ENCODE results near the gene SNX10. TPM values are rescaled to one million over a fixed set of nuclear protein-coding genes. Genes with fewer than 3 reads are reported as not detected.

The SNX10 gene
- total RNA-seq, 3 donors from 2014 or later: 13.4 to 24.6 (median 18.1) TPM

DNA sequence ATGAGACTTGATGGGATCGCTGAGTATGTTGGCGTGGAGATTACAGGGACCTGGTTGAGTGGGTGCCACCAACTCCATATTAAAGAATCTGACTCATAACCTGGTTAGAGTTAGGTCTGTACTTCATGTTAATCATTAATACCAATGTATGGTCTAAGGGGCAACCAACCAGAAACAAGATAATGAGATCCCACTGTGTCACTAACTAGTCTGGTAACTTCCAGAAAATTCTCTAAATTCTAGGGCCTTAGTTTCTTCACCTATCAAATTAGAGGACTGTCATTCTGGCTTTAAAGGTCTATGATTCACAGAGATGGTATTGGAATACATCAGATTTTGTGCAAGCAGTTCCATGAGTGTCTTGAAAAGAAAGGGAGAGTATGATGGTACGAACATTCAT is 102.2 kb downstream of the SNX10 start:
- no peaks in the 10 kb centered on the region for H3K36me3 ChIP-seq
- no peak overlapping the region for H3K27ac ChIP-seq
- H3K27me3 ChIP-seq: peaks cover 0 to 14% of the 10 kb centered on the region in 2 donors
- DNase-seq (ENCODE audit: low spot score in 2 of 2): no peak
- TF ChIP-seq POLR2A (IDR thresholded peaks at IDR 0.05) (no peak), POLR2AphosphoS5 (IDR thresholded peaks at IDR 0.05) (no peak), CTCF (IDR thresholded peaks at IDR 0.05) (no peak)
- no peaks in the 10 kb centered on the region for H3K4me1 ChIP-seq
- H3K9me3 ChIP-seq: no peaks in the 10 kb centered on the region
- intact Hi-C loops (cut with DNase I; ENCODE audit: low total_unique reads): no loop called here
- no peak overlapping the region for H3K4me3 ChIP-seq

DNA sequence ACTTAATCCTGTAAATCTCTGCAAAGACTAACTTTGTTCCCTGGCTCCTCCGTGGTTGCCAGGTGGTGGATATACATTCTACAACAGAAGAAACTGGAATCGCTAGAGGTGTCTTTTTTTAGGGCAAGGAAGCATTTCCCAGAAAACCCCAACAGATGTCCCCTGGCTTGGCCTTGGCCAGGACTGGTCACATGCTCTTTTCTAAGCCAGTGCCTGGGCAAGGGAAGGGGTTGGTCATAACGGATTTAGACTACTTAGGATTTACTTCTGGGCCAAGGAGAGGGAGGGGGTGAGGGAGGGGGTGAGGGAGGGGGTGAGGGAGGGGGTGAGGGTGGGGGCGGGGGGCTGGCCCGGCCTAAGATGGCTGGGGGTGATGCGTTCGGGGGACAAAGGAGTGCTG is 105.7 kb downstream of the SNX10 start:
- intact Hi-C loops (cut with DNase I; ENCODE audit: low total_unique reads): no loop called here
- H3K27me3 ChIP-seq: no peaks in the 10 kb centered on the region
- DNase-seq (ENCODE audit: low spot score in 2 of 2): no peak
- no peak for TF ChIP-seq POLR2A (IDR thresholded peaks at IDR 0.05)
- TF ChIP-seq CTCF (IDR thresholded peaks at IDR 0.05): no peak
- TF ChIP-seq POLR2AphosphoS5 (IDR thresholded peaks at IDR 0.05): no peak
- H3K36me3 ChIP-seq: no peaks in the 10 kb centered on the region
- H3K4me1 ChIP-seq: no peaks in the 10 kb centered on the region
- H3K4me3 ChIP-seq: no peak overlapping the region
- H3K27ac ChIP-seq: peak overlapping the region; percentile 82 to 89
- no peaks in the 10 kb centered on the region for H3K9me3 ChIP-seq

- peak overlapping the region; percentile 82 to 89 for H3K27ac ChIP-seq
Measured at GRCh38 chr7:26397796-26398426, 106.2 kb downstream of the SNX10 start.

GRCh38 chr7:26398427-26398755 is 106.7 kb downstream of the SNX10 start:
- TF ChIP-seq CTCF (IDR thresholded peaks at IDR 0.05) (no peak), POLR2A (IDR thresholded peaks at IDR 0.05) (no peak), POLR2AphosphoS5 (IDR thresholded peaks at IDR 0.05) (no peak)
- no peaks in the 10 kb centered on the region for H3K36me3 ChIP-seq
- peak overlapping the region; percentile 82 to 89 for H3K27ac ChIP-seq
- H3K4me3 ChIP-seq: peak overlapping the region; percentile 71 to 80 (median 72)
- H3K27me3 ChIP-seq: no peaks in the 10 kb centered on the region
- H3K9me3 ChIP-seq: no peaks in the 10 kb centered on the region
- intact Hi-C loops (cut with DNase I; ENCODE audit: low total_unique reads): no loop called here
- H3K4me1 ChIP-seq: no peaks in the 10 kb centered on the region
- peak; percentile 36 to 58 for DNase-seq (ENCODE audit: low spot score in 2 of 2)

More at GRCh38 chr7:26397796-26398426, 106.2 kb downstream of the SNX10 start:
- DNase-seq (ENCODE audit: low spot score in 2 of 2): no peak
- H3K27me3 ChIP-seq: no peaks in the 10 kb centered on the region
- TF ChIP-seq POLR2AphosphoS5 (IDR thresholded peaks at IDR 0.05): peak in 1 of 3 donors; percentile 34
- TF ChIP-seq POLR2A (IDR thresholded peaks at IDR 0.05): no peak
- peak in 1 of 3 donors; percentile 18 for TF ChIP-seq CTCF (IDR thresholded peaks at IDR 0.05)
- H3K9me3 ChIP-seq: no peaks in the 10 kb centered on the region
- H3K4me1 ChIP-seq: no peaks in the 10 kb centered on the region
- intact Hi-C loops (cut with DNase I; ENCODE audit: low total_unique reads): no loop called here
- no peaks in the 10 kb centered on the region for H3K36me3 ChIP-seq
- peak overlapping the region; percentile 71 to 80 (median 72) for H3K4me3 ChIP-seq

DNA sequence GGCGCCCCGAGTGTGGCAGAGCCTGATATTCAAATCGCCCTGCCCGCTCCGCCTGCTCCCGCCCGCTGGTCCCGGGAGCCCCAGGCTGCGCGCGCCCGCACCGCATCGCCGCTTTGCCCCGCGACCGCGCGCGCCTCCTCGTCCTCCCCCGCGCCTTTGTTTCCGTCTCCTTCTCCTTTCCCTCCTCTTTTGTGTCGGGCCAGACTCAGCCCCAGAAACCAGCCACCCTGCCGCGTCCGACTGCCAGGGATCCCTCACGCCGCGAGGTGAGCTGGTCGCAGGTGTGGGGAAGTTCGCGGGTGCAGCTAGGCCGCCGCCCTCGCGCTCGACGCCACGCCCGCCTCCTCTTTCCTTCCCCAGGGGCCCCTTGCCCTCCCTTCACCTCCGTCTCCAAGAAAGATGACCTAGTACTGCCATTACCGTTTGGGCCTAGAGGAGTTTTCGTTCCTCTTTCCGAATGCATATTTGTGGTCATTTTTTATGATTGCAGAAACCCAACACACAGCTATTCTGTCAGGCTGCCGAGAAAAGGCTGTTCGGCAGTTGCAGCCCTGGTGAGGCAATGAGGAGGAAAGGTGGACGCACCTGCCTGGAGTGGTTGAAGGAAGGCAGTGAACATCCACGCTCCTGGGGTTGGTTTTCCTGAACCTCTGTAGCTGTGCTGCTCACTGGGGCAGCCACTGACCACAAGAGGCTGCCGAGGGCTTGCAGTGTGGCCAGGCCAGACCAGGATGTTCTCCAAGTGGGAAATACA is 107.3 kb downstream of the SNX10 start:
- no peaks in the 10 kb centered on the region for H3K36me3 ChIP-seq
- DNase-seq (ENCODE audit: low spot score in 2 of 2): peak; percentile 36 to 68
- no peaks in the 10 kb centered on the region for H3K4me1 ChIP-seq
- TF ChIP-seq CTCF (IDR thresholded peaks at IDR 0.05) (peak in 1 of 3 donors; percentile 6), POLR2AphosphoS5 (IDR thresholded peaks at IDR 0.05) (peak in 2 of 3 donors; percentile 52 to 54), POLR2A (IDR thresholded peaks at IDR 0.05) (no peak)
- intact Hi-C loops (cut with DNase I; ENCODE audit: low total_unique reads): no loop called here
- no peaks in the 10 kb centered on the region for H3K9me3 ChIP-seq
- peak overlapping the region; percentile 71 to 80 (median 72) for H3K4me3 ChIP-seq
- no peaks in the 10 kb centered on the region for H3K27me3 ChIP-seq
- H3K27ac ChIP-seq: peak overlapping the region; percentile 82 to 89

All from breast epithelium (tissue), 4 donors.